ENCODE results near the gene TBPL1.
"Not testable (repeated sequence)": the region's sequence is repeated elsewhere in the genome, so short reads cannot be mapped to it uniquely, and the experiment has no call there.

The TBPL1 gene

GRCh38 chr6:133956416-133957049 is 3.5 kb downstream of the TBPL1 start:
- TF ChIP-seq JUND (IDR thresholded peaks at IDR 0.05; ENCODE audit: low read depth) = no peak
- DNase-seq (ENCODE audit: low read depth in 1 of 2, low spot score in 1 of 2) = no peak
- in situ Hi-C loops (cut with HindIII; ENCODE audit: low pct_unique_long_range_greater_than_20kb, low sequenced_read_pairs) = no loop called here

GRCh38 chr6:133957227-133957626 is 4.2 kb downstream of the TBPL1 start:
- no peak for TF ChIP-seq JUND (IDR thresholded peaks at IDR 0.05; ENCODE audit: low read depth)
- in situ Hi-C loops (cut with HindIII; ENCODE audit: low pct_unique_long_range_greater_than_20kb, low sequenced_read_pairs) = no loop called here

GRCh38 chr6:133957780-133958242 is 4.8 kb downstream of the TBPL1 start:
- in situ Hi-C loops (cut with HindIII; ENCODE audit: low pct_unique_long_range_greater_than_20kb, low sequenced_read_pairs) = no loop called here
- no peak for TF ChIP-seq JUND (IDR thresholded peaks at IDR 0.05; ENCODE audit: low read depth)
- DNase-seq (ENCODE audit: low read depth in 1 of 2, low spot score in 1 of 2) = no peak

More at GRCh38 chr6:133957227-133957626, 4.2 kb downstream of the TBPL1 start:
- no peak for DNase-seq (ENCODE audit: low read depth in 1 of 2, low spot score in 1 of 2)

GRCh38 chr6:133958791-133959190 is 5.8 kb downstream of the TBPL1 start:
- no peak for TF ChIP-seq JUND (IDR thresholded peaks at IDR 0.05; ENCODE audit: low read depth)
- no peak for DNase-seq (ENCODE audit: low read depth in 1 of 2, low spot score in 1 of 2)
- in situ Hi-C loops (cut with HindIII; ENCODE audit: low pct_unique_long_range_greater_than_20kb, low sequenced_read_pairs) = no loop called here

GRCh38 chr6:133959667-133960368 is 6.8 kb downstream of the TBPL1 start:
- DNase-seq (ENCODE audit: low read depth in 1 of 2, low spot score in 1 of 2) = no peak
- in situ Hi-C loops (cut with HindIII; ENCODE audit: low pct_unique_long_range_greater_than_20kb, low sequenced_read_pairs) = no loop called here
- no peak for TF ChIP-seq JUND (IDR thresholded peaks at IDR 0.05; ENCODE audit: low read depth)

- no peak for DNase-seq (ENCODE audit: low read depth in 1 of 2, low spot score in 1 of 2)
- TF ChIP-seq JUND (IDR thresholded peaks at IDR 0.05; ENCODE audit: low read depth) = no peak
- in situ Hi-C loops (cut with HindIII; ENCODE audit: low pct_unique_long_range_greater_than_20kb, low sequenced_read_pairs) = no loop called here
Observed at GRCh38 chr6:133961831-133962230, 8.8 kb downstream of the TBPL1 start.

GRCh38 chr6:133964052-133964451 is 11.0 kb downstream of the TBPL1 start:
- no peak for TF ChIP-seq JUND (IDR thresholded peaks at IDR 0.05; ENCODE audit: low read depth)
- in situ Hi-C loops (cut with HindIII; ENCODE audit: low pct_unique_long_range_greater_than_20kb, low sequenced_read_pairs) = no loop called here
- no peak for DNase-seq (ENCODE audit: low read depth in 1 of 2, low spot score in 1 of 2)

GRCh38 chr6:133964702-133965101 is 11.7 kb downstream of the TBPL1 start:
- TF ChIP-seq JUND (IDR thresholded peaks at IDR 0.05; ENCODE audit: low read depth) = no peak
- in situ Hi-C loops (cut with HindIII; ENCODE audit: low pct_unique_long_range_greater_than_20kb, low sequenced_read_pairs) = no loop called here
- no peak for DNase-seq (ENCODE audit: low read depth in 1 of 2, low spot score in 1 of 2)

GRCh38 chr6:133965817-133966360 is 12.9 kb downstream of the TBPL1 start:
- in situ Hi-C loops (cut with HindIII; ENCODE audit: low pct_unique_long_range_greater_than_20kb, low sequenced_read_pairs) = no loop called here
- TF ChIP-seq JUND (IDR thresholded peaks at IDR 0.05; ENCODE audit: low read depth) = no peak
- no peak for DNase-seq (ENCODE audit: low read depth in 1 of 2, low spot score in 1 of 2)

GRCh38 chr6:133966654-133967329 is 13.8 kb downstream of the TBPL1 start:
- in situ Hi-C loops (cut with HindIII; ENCODE audit: low pct_unique_long_range_greater_than_20kb, low sequenced_read_pairs) = no loop called here
- no peak for TF ChIP-seq JUND (IDR thresholded peaks at IDR 0.05; ENCODE audit: low read depth)
- DNase-seq (ENCODE audit: low read depth in 1 of 2, low spot score in 1 of 2) = no peak

- DNase-seq (ENCODE audit: low read depth in 1 of 2, low spot score in 1 of 2) = no peak
- no peak for TF ChIP-seq JUND (IDR thresholded peaks at IDR 0.05; ENCODE audit: low read depth)
- in situ Hi-C loops (cut with HindIII; ENCODE audit: low pct_unique_long_range_greater_than_20kb, low sequenced_read_pairs) = no loop called here
Observed at GRCh38 chr6:133967347-133967746, 14.3 kb downstream of the TBPL1 start.

- DNase-seq (ENCODE audit: low read depth in 1 of 2, low spot score in 1 of 2); in situ Hi-C loops (cut with HindIII; ENCODE audit: low pct_unique_long_range_greater_than_20kb, low sequenced_read_pairs): not testable (repeated sequence)
Observed at GRCh38 chr6:133967835-133968234, 14.8 kb downstream of the TBPL1 start.
